Left ventricle myocardium inferior (tissue), 1 donor: ENCODE measurements around the gene SUMO2. TPM values are rescaled to one million over a fixed set of nuclear protein-coding genes. Genes with fewer than 3 reads are reported as not detected.

Source experiments
- DNase-seq: peaks from one replicate; pipeline ENCODE4 v3.0.0-alpha.2; 2020
- H3K27ac ChIP-seq: fragments of 200-600 bp; replicated peaks from 2 replicates; pipeline ENCODE4 v1.8.0; 2021
- H3K27me3 ChIP-seq: fragments of 200-600 bp; 2 replicates; pipeline ENCODE4 v1.8.0; 2021; ENCODE audit warnings: low read depth
- H3K36me3 ChIP-seq: fragments of 200-600 bp; 2 replicates; pipeline ENCODE4 v1.8.0; 2021
- H3K4me1 ChIP-seq: fragments of 200-600 bp; 2 replicates; pipeline ENCODE4 v1.8.0; 2021
- H3K4me3 ChIP-seq: fragments of 200-600 bp; 2 replicates; pipeline ENCODE4 v1.8.0; 2021; ENCODE audit warnings: mild to moderate bottlenecking, moderate library complexity
- H3K9me3 ChIP-seq: fragments of 200-600 bp; replicated peaks from 2 replicates; pipeline ENCODE4 v1.8.0; 2021
- CTCF ChIP-seq: fragments of 200-600 bp; IDR thresholded peaks from 2 replicates; pipeline ENCODE4 v1.8.0; 2021; ENCODE audit warnings: antibody characterized with exemption, mild to moderate bottlenecking, borderline replicate concordance
- intact Hi-C: fragments of 100-400 bp; cut with micrococcal nuclease; formaldehyde crosslinking; loops from one replicate; pipeline ENCODE4 v1.11.0; 2022
- total RNA-seq: library from RNA; stranded (reverse); fragmentation: NEBNext Ultra II Directional; extraction: Animal tissue kit (Norgen Biotek cat#: 25700); gene quantifications from one replicate; pipeline ENCODE4 v1.2.1, GENCODE V29; 2021
- donor health status: DM: no; HTN: yes; CAD: no; lungs with severe emphysema.

The SUMO2 gene
- total RNA-seq, 1 donor from 2014 or later, result 183 TPM

- H3K27ac ChIP-seq, result peak overlapping the region; percentile 19
- no peaks in the 10 kb centered on the region for H3K9me3 ChIP-seq
- TF ChIP-seq CTCF, result no peak
- no peak for DNase-seq
- H3K4me3 ChIP-seq, result no peak overlapping the region
- intact Hi-C loops, result no loop called here
- H3K36me3 ChIP-seq, result peaks cover 86% of the 10 kb centered on the region
- H3K4me1 ChIP-seq, result no peaks in the 10 kb centered on the region
- no peaks in the 10 kb centered on the region for H3K27me3 ChIP-seq
Measured at GRCh38 chr17:75227729-75228128, 45.0 kb upstream of the SUMO2 start.

- no peak for TF ChIP-seq CTCF
- intact Hi-C loops, result no loop called here
- Histone ChIP-seq H3K27ac (no peak overlapping the region), H3K36me3 (peaks cover 81% of the 10 kb centered on the region), H3K27me3 (no peaks in the 10 kb centered on the region), H3K9me3 (no peaks in the 10 kb centered on the region), H3K4me3 (no peak overlapping the region), H3K4me1 (no peaks in the 10 kb centered on the region)
- no peak for DNase-seq
Measured at GRCh38 chr17:75225016-75225415, 42.3 kb upstream of the SUMO2 start.

DNA sequence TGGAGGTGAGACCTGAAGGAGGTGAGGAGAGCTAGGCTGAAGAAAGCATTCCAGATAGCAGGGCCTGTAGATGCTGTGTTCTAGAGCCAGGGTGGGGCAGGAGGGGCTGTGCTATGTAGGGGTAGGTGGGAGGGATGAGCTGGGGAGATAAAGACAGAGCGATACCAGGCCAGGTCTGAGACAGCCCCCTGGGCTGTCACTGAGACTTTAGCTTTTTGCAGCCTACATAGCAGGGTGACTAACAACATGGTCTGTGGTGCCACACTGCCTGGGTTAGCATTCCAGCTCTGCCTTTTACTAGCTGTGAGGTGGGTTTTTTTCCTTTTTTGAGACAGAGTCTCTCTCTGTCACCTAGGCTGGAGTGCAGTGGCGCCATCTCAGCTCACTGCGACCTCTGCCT lies 37.1 kb upstream of the SUMO2 start:
- Histone ChIP-seq H3K27me3 (no peaks in the 10 kb centered on the region), H3K36me3 (peaks cover 84% of the 10 kb centered on the region), H3K4me1 (no peaks in the 10 kb centered on the region), H3K9me3 (no peaks in the 10 kb centered on the region), H3K4me3 (no peak overlapping the region), H3K27ac (no peak overlapping the region)
- no peak for DNase-seq
- intact Hi-C loops, result no loop called here
- no peak for TF ChIP-seq CTCF

DNA sequence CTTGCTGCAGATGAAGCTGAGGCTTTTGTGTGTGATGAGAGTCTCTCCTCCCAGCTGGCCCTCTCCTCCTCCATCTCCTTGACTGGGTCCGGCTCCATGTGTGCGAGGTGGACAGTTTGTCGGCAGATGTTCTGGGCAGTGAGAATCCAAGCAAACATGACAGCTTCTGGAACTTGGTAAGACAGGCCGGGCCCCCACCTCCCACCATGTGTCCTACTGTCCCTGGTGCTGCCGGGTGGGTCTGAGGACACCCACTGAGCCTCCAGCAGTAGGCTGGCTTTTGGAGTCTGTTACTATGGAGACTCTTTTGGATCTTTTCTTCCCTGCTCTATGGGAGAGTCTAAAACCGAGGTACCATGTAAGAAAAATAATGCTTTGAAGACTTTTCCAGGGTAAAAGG lies 35.4 kb upstream of the SUMO2 start:
- intact Hi-C loops, result no loop called here
- Histone ChIP-seq H3K4me1 (no peaks in the 10 kb centered on the region), H3K36me3 (peaks cover 92% of the 10 kb centered on the region), H3K9me3 (no peaks in the 10 kb centered on the region), H3K27me3 (no peaks in the 10 kb centered on the region), H3K27ac (no peak overlapping the region), H3K4me3 (no peak overlapping the region)
- TF ChIP-seq CTCF, result no peak
- no peak for DNase-seq

- H3K36me3 ChIP-seq, result peaks cover 57% of the 10 kb centered on the region
- TF ChIP-seq CTCF, result no peak
- H3K27ac ChIP-seq, result no peak overlapping the region
- H3K9me3 ChIP-seq, result no peaks in the 10 kb centered on the region
- DNase-seq, result no peak
- H3K4me1 ChIP-seq, result peaks cover 33% of the 10 kb centered on the region
- intact Hi-C loops, result no loop called here
- H3K27me3 ChIP-seq, result no peaks in the 10 kb centered on the region
- H3K4me3 ChIP-seq, result no peak overlapping the region
Measured at GRCh38 chr17:75209061-75209460, 26.3 kb upstream of the SUMO2 start.

GRCh38 chr17:75208161-75208560 lies 25.4 kb upstream of the SUMO2 start:
- H3K36me3 ChIP-seq, result peaks cover 48% of the 10 kb centered on the region
- no peak for DNase-seq
- no peak overlapping the region for H3K27ac ChIP-seq
- no peak overlapping the region for H3K4me3 ChIP-seq
- intact Hi-C loops, result no loop called here
- peaks cover 33% of the 10 kb centered on the region for H3K4me1 ChIP-seq
- no peaks in the 10 kb centered on the region for H3K27me3 ChIP-seq
- no peak for TF ChIP-seq CTCF
- no peaks in the 10 kb centered on the region for H3K9me3 ChIP-seq
